ENCODE data around the gene RAD51B. TPM values are rescaled to one million over a fixed set of nuclear protein-coding genes. Genes with fewer than 3 reads are reported as not detected.

Gene RAD51B
- total RNA-seq, 4 donors from 2014 or later, result 19.6 to 39.7 (median 25.4) TPM

GRCh38 chr14:68495101-68496039, 675.8 kb downstream of the RAD51B start:
- no peaks in the 10 kb centered on the region for H3K27me3 ChIP-seq
- TF ChIP-seq POLR2A (IDR thresholded peaks at IDR 0.05) (no peak), EP300 (IDR thresholded peaks at IDR 0.05) (no peak), POLR2AphosphoS5 (IDR thresholded peaks at IDR 0.05) (no peak), CTCF (IDR thresholded peaks at IDR 0.05) (no peak)
- peaks cover 9% of the 10 kb centered on the region for H3K4me1 ChIP-seq
- DNase-seq (ENCODE audit: low spot score in 2 of 2), result no peak
- no peaks in the 10 kb centered on the region for H3K9me3 ChIP-seq
- H3K27ac ChIP-seq, result no peak overlapping the region
- H3K36me3 ChIP-seq, result no peaks in the 10 kb centered on the region
- H3K4me3 ChIP-seq, result no peak overlapping the region
- WGBS, result 76% methylated on average over 14 of the region's 14 CpGs

- Histone ChIP-seq H3K36me3 (no peaks in the 10 kb centered on the region), H3K27ac (no peak overlapping the region), H3K4me3 (no peak overlapping the region), H3K9me3 (no peaks in the 10 kb centered on the region), H3K27me3 (no peaks in the 10 kb centered on the region), H3K4me1 (peaks cover 9% of the 10 kb centered on the region)
- no peak for DNase-seq (ENCODE audit: low spot score in 2 of 2)
- 83% methylated on average over 2 of the region's 2 CpGs for WGBS
- TF ChIP-seq POLR2AphosphoS5 (IDR thresholded peaks at IDR 0.05), result no peak
- TF ChIP-seq CTCF (IDR thresholded peaks at IDR 0.05), result no peak
- TF ChIP-seq EP300 (IDR thresholded peaks at IDR 0.05), result no peak
- TF ChIP-seq POLR2A (IDR thresholded peaks at IDR 0.05), result no peak
Observed at GRCh38 chr14:68497011-68497410, 677.4 kb downstream of the RAD51B start.

- no peak for TF ChIP-seq POLR2AphosphoS5 (IDR thresholded peaks at IDR 0.05)
- no peaks in the 10 kb centered on the region for H3K27me3 ChIP-seq
- H3K4me1 ChIP-seq, result peaks cover 11% of the 10 kb centered on the region
- no peak overlapping the region for H3K4me3 ChIP-seq
- H3K27ac ChIP-seq, result no peak overlapping the region
- H3K36me3 ChIP-seq, result no peaks in the 10 kb centered on the region
- no peak for DNase-seq (ENCODE audit: low spot score in 2 of 2)
- WGBS, result 96% methylated on average over 6 of the region's 6 CpGs
- H3K9me3 ChIP-seq, result no peaks in the 10 kb centered on the region
Observed at GRCh38 chr14:68499451-68499850, 679.9 kb downstream of the RAD51B start.

GRCh38 chr14:68501171-68501570, 681.6 kb downstream of the RAD51B start:
- peaks cover 9% of the 10 kb centered on the region for H3K4me1 ChIP-seq
- TF ChIP-seq CTCF (IDR thresholded peaks at IDR 0.05), result no peak
- no peak for TF ChIP-seq POLR2AphosphoS5 (IDR thresholded peaks at IDR 0.05)
- no peak for TF ChIP-seq POLR2A (IDR thresholded peaks at IDR 0.05)
- H3K9me3 ChIP-seq, result no peaks in the 10 kb centered on the region
- H3K36me3 ChIP-seq, result no peaks in the 10 kb centered on the region
- H3K27me3 ChIP-seq, result no peaks in the 10 kb centered on the region
- 78% methylated on average over 2 of the region's 3 CpGs for WGBS
- no peak overlapping the region for H3K4me3 ChIP-seq
- no peak for DNase-seq (ENCODE audit: low spot score in 2 of 2)
- H3K27ac ChIP-seq, result no peak overlapping the region

- Histone ChIP-seq H3K27me3 (no peaks in the 10 kb centered on the region), H3K4me3 (no peak overlapping the region), H3K9me3 (no peaks in the 10 kb centered on the region), H3K36me3 (no peaks in the 10 kb centered on the region), H3K4me1 (peaks cover 14% of the 10 kb centered on the region), H3K27ac (no peak overlapping the region)
- WGBS, result 78% methylated on average over 7 of the region's 9 CpGs
- TF ChIP-seq POLR2AphosphoS5 (IDR thresholded peaks at IDR 0.05) (no peak), CTCF (IDR thresholded peaks at IDR 0.05) (no peak), POLR2A (IDR thresholded peaks at IDR 0.05) (no peak), EP300 (IDR thresholded peaks at IDR 0.05) (no peak)
- DNase-seq (ENCODE audit: low spot score in 2 of 2), result no peak
Observed at GRCh38 chr14:68501614-68502052, 682.1 kb downstream of the RAD51B start.
